ENCODE measurements around the gene RPL21.
"Not testable (repeated sequence)": the region's sequence is repeated elsewhere in the genome, so short reads cannot be mapped to it uniquely, and the experiment has no call there.

The RPL21 gene

GRCh38 chr13:27281420-27281819 lies 30.1 kb downstream of the RPL21 start:
- no peak overlapping the region for H3K27ac Mint-ChIP-seq
- H3K9me3 Mint-ChIP-seq: no peaks in the 10 kb centered on the region
- no peak overlapping the region for H3K4me3 Mint-ChIP-seq
- H3K36me3 Mint-ChIP-seq (ENCODE audit: insufficient read depth): no peaks in the 10 kb centered on the region
- no peak for ATAC-seq (replicated peaks)
- no peak for DNase-seq
- peaks cover 0 to 2% of the 10 kb centered on the region in 2 donors for H3K4me1 Mint-ChIP-seq (ENCODE audit: low read depth in 2 of 2)
- peaks cover 33 to 45% of the 10 kb centered on the region in 2 donors for H3K27me3 Mint-ChIP-seq

GRCh38 chr13:27283906-27284493 lies 32.6 kb downstream of the RPL21 start:
- H3K27me3 Mint-ChIP-seq: peaks cover 31 to 44% of the 10 kb centered on the region in 2 donors
- DNase-seq (peak in 1 of 3 experiments; percentile 10), ATAC-seq (replicated peaks) (peak; percentile 40)
- no peaks in the 10 kb centered on the region for H3K36me3 Mint-ChIP-seq (ENCODE audit: insufficient read depth)
- H3K4me1 Mint-ChIP-seq (ENCODE audit: low read depth in 2 of 2): peaks cover 0 to 2% of the 10 kb centered on the region in 2 donors
- H3K27ac Mint-ChIP-seq: no peak overlapping the region
- no peak overlapping the region for H3K4me3 Mint-ChIP-seq
- H3K9me3 Mint-ChIP-seq: no peaks in the 10 kb centered on the region

GRCh38 chr13:27288392-27288791 lies 37.0 kb downstream of the RPL21 start:
- Mint-ChIP-seq H3K9me3 (no peaks in the 10 kb centered on the region), H3K27ac (no peak overlapping the region), H3K4me1 (ENCODE audit: low read depth in 2 of 2) (peaks cover 0 to 2% of the 10 kb centered on the region in 2 donors), H3K27me3 (peaks cover 22 to 31% of the 10 kb centered on the region in 2 donors), H3K4me3 (no peak overlapping the region), H3K36me3 (ENCODE audit: insufficient read depth) (no peaks in the 10 kb centered on the region)
- DNase-seq (no peak), ATAC-seq (replicated peaks) (no peak)

GRCh38 chr13:27289011-27289665 lies 37.8 kb downstream of the RPL21 start:
- DNase-seq (no peak), ATAC-seq (replicated peaks) (no peak)
- H3K4me1 Mint-ChIP-seq (ENCODE audit: low read depth in 2 of 2): no peaks in the 10 kb centered on the region
- no peaks in the 10 kb centered on the region for H3K9me3 Mint-ChIP-seq
- no peaks in the 10 kb centered on the region for H3K36me3 Mint-ChIP-seq (ENCODE audit: insufficient read depth)
- H3K4me3 Mint-ChIP-seq: no peak overlapping the region
- peaks cover 15 to 30% of the 10 kb centered on the region in 2 donors for H3K27me3 Mint-ChIP-seq
- no peak overlapping the region for H3K27ac Mint-ChIP-seq

- peaks cover 5 to 22% of the 10 kb centered on the region in 2 donors for H3K27me3 Mint-ChIP-seq
- H3K4me3 Mint-ChIP-seq: no peak overlapping the region
- H3K9me3 Mint-ChIP-seq: no peaks in the 10 kb centered on the region
- DNase-seq (no peak), ATAC-seq (replicated peaks) (no peak)
- H3K27ac Mint-ChIP-seq: no peak overlapping the region
- no peaks in the 10 kb centered on the region for H3K36me3 Mint-ChIP-seq (ENCODE audit: insufficient read depth)
- H3K4me1 Mint-ChIP-seq (ENCODE audit: low read depth in 2 of 2): peaks cover 0 to 4% of the 10 kb centered on the region in 2 donors
Measured at GRCh38 chr13:27290715-27291114, 39.4 kb downstream of the RPL21 start.

GRCh38 chr13:27291967-27292366 lies 40.6 kb downstream of the RPL21 start:
- H3K36me3 Mint-ChIP-seq (ENCODE audit: insufficient read depth): not testable (repeated sequence)
- H3K27me3 Mint-ChIP-seq: peaks cover 11 to 24% of the 10 kb centered on the region in 2 donors

GRCh38 chr13:27293076-27293691 lies 41.8 kb downstream of the RPL21 start:
- Mint-ChIP-seq H3K4me1 (ENCODE audit: low read depth in 2 of 2) (peaks cover 0 to 4% of the 10 kb centered on the region in 2 donors), H3K36me3 (ENCODE audit: insufficient read depth) (no peaks in the 10 kb centered on the region), H3K9me3 (no peaks in the 10 kb centered on the region), H3K4me3 (no peak overlapping the region), H3K27ac (peak overlapping the region in 1 of 2 donors; percentile 2), H3K27me3 (peaks cover 24 to 36% of the 10 kb centered on the region in 2 donors)
- ATAC-seq (replicated peaks) (no peak), DNase-seq (no peak)

More at GRCh38 chr13:27291967-27292366, 40.6 kb downstream of the RPL21 start:
- not testable (repeated sequence) for H3K4me3 Mint-ChIP-seq; H3K4me1 Mint-ChIP-seq (ENCODE audit: low read depth in 2 of 2); DNase-seq; H3K27ac Mint-ChIP-seq; H3K9me3 Mint-ChIP-seq; ATAC-seq (replicated peaks)

- H3K27me3 Mint-ChIP-seq: peaks cover 32 to 43% of the 10 kb centered on the region in 2 donors
- no peak for DNase-seq
Measured at GRCh38 chr13:27293873-27294515, 42.6 kb downstream of the RPL21 start.

GRCh38 chr13:27295096-27295495 lies 43.7 kb downstream of the RPL21 start:
- Mint-ChIP-seq H3K27ac (no peak overlapping the region), H3K36me3 (ENCODE audit: insufficient read depth) (no peaks in the 10 kb centered on the region), H3K4me1 (ENCODE audit: low read depth in 2 of 2) (peaks cover 0 to 4% of the 10 kb centered on the region in 2 donors), H3K9me3 (no peaks in the 10 kb centered on the region), H3K4me3 (no peak overlapping the region), H3K27me3 (peaks cover 40 to 48% of the 10 kb centered on the region in 2 donors)
- DNase-seq: no peak
- no peak for ATAC-seq (replicated peaks)

More at GRCh38 chr13:27293873-27294515, 42.6 kb downstream of the RPL21 start:
- Mint-ChIP-seq H3K4me3 (no peak overlapping the region), H3K27ac (peak overlapping the region in 1 of 2 donors; percentile 64), H3K9me3 (no peaks in the 10 kb centered on the region), H3K36me3 (ENCODE audit: insufficient read depth) (no peaks in the 10 kb centered on the region), H3K4me1 (ENCODE audit: low read depth in 2 of 2) (peaks cover 0 to 4% of the 10 kb centered on the region in 2 donors)
- peak; percentile 56 for ATAC-seq (replicated peaks)

- H3K9me3 Mint-ChIP-seq: no peaks in the 10 kb centered on the region
- H3K27me3 Mint-ChIP-seq: peaks cover 44 to 47% of the 10 kb centered on the region in 2 donors
- no peak overlapping the region for H3K27ac Mint-ChIP-seq
- no peaks in the 10 kb centered on the region for H3K36me3 Mint-ChIP-seq (ENCODE audit: insufficient read depth)
- no peak for DNase-seq
- peaks cover 0 to 4% of the 10 kb centered on the region in 2 donors for H3K4me1 Mint-ChIP-seq (ENCODE audit: low read depth in 2 of 2)
- H3K4me3 Mint-ChIP-seq: no peak overlapping the region
- ATAC-seq (replicated peaks): no peak
Measured at GRCh38 chr13:27295660-27296059, 44.3 kb downstream of the RPL21 start.

GRCh38 chr13:27296496-27296895 lies 45.1 kb downstream of the RPL21 start:
- H3K9me3 Mint-ChIP-seq: no peaks in the 10 kb centered on the region
- H3K36me3 Mint-ChIP-seq (ENCODE audit: insufficient read depth): no peaks in the 10 kb centered on the region
- H3K4me1 Mint-ChIP-seq (ENCODE audit: low read depth in 2 of 2): peaks cover 0 to 4% of the 10 kb centered on the region in 2 donors
- ATAC-seq (replicated peaks) (no peak), DNase-seq (no peak)
- H3K27me3 Mint-ChIP-seq: peaks cover 49 to 51% of the 10 kb centered on the region in 2 donors
- no peak overlapping the region for H3K4me3 Mint-ChIP-seq
- H3K27ac Mint-ChIP-seq: no peak overlapping the region

GRCh38 chr13:27298849-27299248 lies 47.5 kb downstream of the RPL21 start:
- DNase-seq (no peak), ATAC-seq (replicated peaks) (no peak)
- Mint-ChIP-seq H3K4me1 (ENCODE audit: low read depth in 2 of 2) (peaks cover 0 to 4% of the 10 kb centered on the region in 2 donors), H3K27me3 (peaks cover 42 to 49% of the 10 kb centered on the region in 2 donors), H3K36me3 (ENCODE audit: insufficient read depth) (no peaks in the 10 kb centered on the region), H3K4me3 (no peak overlapping the region), H3K27ac (no peak overlapping the region), H3K9me3 (no peaks in the 10 kb centered on the region)

GRCh38 chr13:27300406-27300805 lies 49.0 kb downstream of the RPL21 start:
- not testable (repeated sequence) for H3K27ac Mint-ChIP-seq; ATAC-seq (replicated peaks); H3K4me1 Mint-ChIP-seq (ENCODE audit: low read depth in 2 of 2); H3K4me3 Mint-ChIP-seq; H3K36me3 Mint-ChIP-seq (ENCODE audit: insufficient read depth); H3K9me3 Mint-ChIP-seq; DNase-seq
- peaks cover 42 to 49% of the 10 kb centered on the region in 2 donors for H3K27me3 Mint-ChIP-seq

All from effector memory CD8-positive, alpha-beta T cell (primary cell).